Activated T-helper 2 cell treated with anti-CD3 and anti-CD28 coated beads, Interferon-gamma antibody, Interleukin-2, Interleukin-4, amounts not matched to agents 10 μg/mL and 5 μg/mL and 100 μg/mL, durations not matched to agents 14 hours and 24 hours and 36 hours (primary cell): ENCODE measurements around the gene MGAT5B. TPM values are rescaled to one million over a fixed set of nuclear protein-coding genes. Genes with fewer than 3 reads are reported as not detected.

Experiments
- DNase-seq: peaks from one replicate; pipeline ENCODE4 v3.0.0; 2021; ENCODE audit warnings: low spot score
- H3K27ac Mint-ChIP-seq: one replicate; pipeline ENCODE4 v1.8.0; 2021; ENCODE audit warnings: mixed read lengths
- H3K27me3 Mint-ChIP-seq: one replicate; pipeline ENCODE4 v1.8.0; 2021; ENCODE audit warnings: low read depth, mixed read lengths
- H3K36me3 Mint-ChIP-seq: one replicate; pipeline ENCODE4 v1.8.0; 2021; ENCODE audit warnings: low read depth, mixed read lengths
- H3K4me1 Mint-ChIP-seq: one replicate; pipeline ENCODE4 v1.8.0; 2021; ENCODE audit warnings: low read depth, mixed read lengths
- H3K4me3 Mint-ChIP-seq: one replicate; pipeline ENCODE4 v1.8.0; 2021; ENCODE audit warnings: low read depth, mild to moderate bottlenecking, moderate library complexity, mixed read lengths
- H3K9me3 Mint-ChIP-seq: one replicate; pipeline ENCODE4 v1.8.0; 2021; ENCODE audit warnings: mixed read lengths
- intact Hi-C: fragments of 100-400 bp; cut with micrococcal nuclease; formaldehyde crosslinking; loops from one replicate; pipeline ENCODE4 v1.15.1; 2023
- total RNA-seq: library from RNA; stranded (reverse); gene quantifications from 2 replicates; pipeline ENCODE4 v1.2.3, GENCODE V29; 2022

The MGAT5B gene
- total RNA-seq, 1 donor from 2014 or later: 0.55 TPM

- DNase-seq: no peak
- Mint-ChIP-seq H3K27ac (no peak overlapping the region), H3K4me3 (no peak overlapping the region), H3K27me3 (no peaks in the 10 kb centered on the region), H3K4me1 (no peaks in the 10 kb centered on the region), H3K36me3 (no peaks in the 10 kb centered on the region), H3K9me3 (no peaks in the 10 kb centered on the region)
- intact Hi-C loops: no loop called here
Observed at GRCh38 chr17:76904116-76904515, 35.9 kb downstream of the MGAT5B start.

GRCh38 chr17:76905036-76905435 lies 36.8 kb downstream of the MGAT5B start:
- H3K9me3 Mint-ChIP-seq: no peaks in the 10 kb centered on the region
- no peak overlapping the region for H3K4me3 Mint-ChIP-seq
- H3K36me3 Mint-ChIP-seq: no peaks in the 10 kb centered on the region
- no peaks in the 10 kb centered on the region for H3K27me3 Mint-ChIP-seq
- no peak overlapping the region for H3K27ac Mint-ChIP-seq
- DNase-seq: no peak
- intact Hi-C loops: no loop called here
- no peaks in the 10 kb centered on the region for H3K4me1 Mint-ChIP-seq

GRCh38 chr17:76905836-76906235 lies 37.6 kb downstream of the MGAT5B start:
- no peak overlapping the region for H3K4me3 Mint-ChIP-seq
- intact Hi-C loops: no loop called here
- no peak for DNase-seq
- H3K27ac Mint-ChIP-seq: no peak overlapping the region
- H3K4me1 Mint-ChIP-seq: no peaks in the 10 kb centered on the region
- H3K9me3 Mint-ChIP-seq: no peaks in the 10 kb centered on the region
- H3K36me3 Mint-ChIP-seq: no peaks in the 10 kb centered on the region
- H3K27me3 Mint-ChIP-seq: no peaks in the 10 kb centered on the region

GRCh38 chr17:76906463-76906862 lies 38.3 kb downstream of the MGAT5B start:
- H3K27me3 Mint-ChIP-seq: no peaks in the 10 kb centered on the region

GRCh38 chr17:76907352-76907751 lies 39.1 kb downstream of the MGAT5B start:
- intact Hi-C loops: no loop called here
- Mint-ChIP-seq H3K4me1 (no peaks in the 10 kb centered on the region), H3K36me3 (no peaks in the 10 kb centered on the region), H3K27ac (no peak overlapping the region), H3K9me3 (no peaks in the 10 kb centered on the region), H3K27me3 (no peaks in the 10 kb centered on the region), H3K4me3 (no peak overlapping the region)
- no peak for DNase-seq

More at GRCh38 chr17:76906463-76906862, 38.3 kb downstream of the MGAT5B start:
- Mint-ChIP-seq H3K36me3 (no peaks in the 10 kb centered on the region), H3K9me3 (no peaks in the 10 kb centered on the region), H3K27ac (no peak overlapping the region), H3K4me3 (no peak overlapping the region), H3K4me1 (no peaks in the 10 kb centered on the region)
- no peak for DNase-seq
- intact Hi-C loops: no loop called here

- Mint-ChIP-seq H3K9me3 (no peaks in the 10 kb centered on the region), H3K27ac (no peak overlapping the region), H3K4me3 (no peak overlapping the region), H3K4me1 (no peaks in the 10 kb centered on the region), H3K27me3 (no peaks in the 10 kb centered on the region), H3K36me3 (no peaks in the 10 kb centered on the region)
- DNase-seq: peak; percentile 33
- intact Hi-C loops: no loop called here
Observed at GRCh38 chr17:76909971-76910760, 42.0 kb downstream of the MGAT5B start.

- intact Hi-C loops: no loop called here
- H3K4me1 Mint-ChIP-seq: no peaks in the 10 kb centered on the region
- no peak for DNase-seq
- no peak overlapping the region for H3K4me3 Mint-ChIP-seq
- H3K9me3 Mint-ChIP-seq: no peaks in the 10 kb centered on the region
- no peaks in the 10 kb centered on the region for H3K27me3 Mint-ChIP-seq
- no peaks in the 10 kb centered on the region for H3K36me3 Mint-ChIP-seq
- no peak overlapping the region for H3K27ac Mint-ChIP-seq
Observed at GRCh38 chr17:76911299-76912017, 43.3 kb downstream of the MGAT5B start.

- Mint-ChIP-seq H3K36me3 (no peaks in the 10 kb centered on the region), H3K27me3 (no peaks in the 10 kb centered on the region), H3K9me3 (no peaks in the 10 kb centered on the region), H3K27ac (no peak overlapping the region), H3K4me3 (no peak overlapping the region), H3K4me1 (no peaks in the 10 kb centered on the region)
- intact Hi-C loops: no loop called here
- no peak for DNase-seq
Observed at GRCh38 chr17:76912421-76913164, 44.4 kb downstream of the MGAT5B start.

GRCh38 chr17:76914937-76915336 lies 46.7 kb downstream of the MGAT5B start:
- intact Hi-C loops: no loop called here
- H3K27me3 Mint-ChIP-seq: peaks cover 3% of the 10 kb centered on the region
- no peaks in the 10 kb centered on the region for H3K4me1 Mint-ChIP-seq
- no peak overlapping the region for H3K27ac Mint-ChIP-seq
- no peak for DNase-seq
- H3K36me3 Mint-ChIP-seq: no peaks in the 10 kb centered on the region
- H3K4me3 Mint-ChIP-seq: no peak overlapping the region
- H3K9me3 Mint-ChIP-seq: no peaks in the 10 kb centered on the region

- no peaks in the 10 kb centered on the region for H3K36me3 Mint-ChIP-seq
- intact Hi-C loops: no loop called here
Observed at GRCh38 chr17:76915840-76916510, 47.8 kb downstream of the MGAT5B start.

GRCh38 chr17:76917829-76918228 lies 49.6 kb downstream of the MGAT5B start:
- Mint-ChIP-seq H3K4me3 (no peak overlapping the region), H3K36me3 (no peaks in the 10 kb centered on the region), H3K4me1 (no peaks in the 10 kb centered on the region), H3K9me3 (no peaks in the 10 kb centered on the region), H3K27me3 (peaks cover 5% of the 10 kb centered on the region), H3K27ac (no peak overlapping the region)
- no peak for DNase-seq
- intact Hi-C loops: no loop called here

More at GRCh38 chr17:76915840-76916510, 47.8 kb downstream of the MGAT5B start:
- Mint-ChIP-seq H3K4me3 (no peak overlapping the region), H3K27ac (no peak overlapping the region), H3K27me3 (peaks cover 5% of the 10 kb centered on the region), H3K9me3 (no peaks in the 10 kb centered on the region), H3K4me1 (no peaks in the 10 kb centered on the region)
- no peak for DNase-seq

GRCh38 chr17:76918811-76919210 lies 50.6 kb downstream of the MGAT5B start:
- DNase-seq: no peak
- Mint-ChIP-seq H3K4me3 (no peak overlapping the region), H3K9me3 (no peaks in the 10 kb centered on the region), H3K27me3 (peaks cover 5% of the 10 kb centered on the region), H3K27ac (no peak overlapping the region), H3K4me1 (no peaks in the 10 kb centered on the region), H3K36me3 (no peaks in the 10 kb centered on the region)
- intact Hi-C loops: no loop called here
